OCI-LY1 (cell line): ENCODE data around the gene NUP62.

Experiments
- CTCF ChIP-seq: fragments of 200-600 bp; sonication (generic), shearing (Covaris generic); IDR thresholded peaks from 2 replicates; pipeline ENCODE4 v1.5.1; 2017; ENCODE audit warnings: mild to moderate bottlenecking, antibody characterized with exemption, low read length, moderate library complexity, mixed read lengths
- EZH2 ChIP-seq: fragments of 200-600 bp; sonication (generic), shearing (Covaris generic); IDR thresholded peaks from 2 replicates; pipeline ENCODE4 v1.8.0; 2017; ENCODE audit warnings: borderline replicate concordance, mixed run types, mild to moderate bottlenecking, antibody characterized with exemption, low read length, moderate library complexity, mixed read lengths

- TF ChIP-seq CTCF (no peak), EZH2 (no peak)
These were observed 35.2 kb downstream of the NUP62 start for GRCh38 chr19:49894011-49894664.
